Measurements from ENCODE around the gene ALX4. TPM values are rescaled to one million over a fixed set of nuclear protein-coding genes. Genes with fewer than 3 reads are reported as not detected.

The ALX4 gene
- total RNA-seq, result not detected in 2 replicates

DNA sequence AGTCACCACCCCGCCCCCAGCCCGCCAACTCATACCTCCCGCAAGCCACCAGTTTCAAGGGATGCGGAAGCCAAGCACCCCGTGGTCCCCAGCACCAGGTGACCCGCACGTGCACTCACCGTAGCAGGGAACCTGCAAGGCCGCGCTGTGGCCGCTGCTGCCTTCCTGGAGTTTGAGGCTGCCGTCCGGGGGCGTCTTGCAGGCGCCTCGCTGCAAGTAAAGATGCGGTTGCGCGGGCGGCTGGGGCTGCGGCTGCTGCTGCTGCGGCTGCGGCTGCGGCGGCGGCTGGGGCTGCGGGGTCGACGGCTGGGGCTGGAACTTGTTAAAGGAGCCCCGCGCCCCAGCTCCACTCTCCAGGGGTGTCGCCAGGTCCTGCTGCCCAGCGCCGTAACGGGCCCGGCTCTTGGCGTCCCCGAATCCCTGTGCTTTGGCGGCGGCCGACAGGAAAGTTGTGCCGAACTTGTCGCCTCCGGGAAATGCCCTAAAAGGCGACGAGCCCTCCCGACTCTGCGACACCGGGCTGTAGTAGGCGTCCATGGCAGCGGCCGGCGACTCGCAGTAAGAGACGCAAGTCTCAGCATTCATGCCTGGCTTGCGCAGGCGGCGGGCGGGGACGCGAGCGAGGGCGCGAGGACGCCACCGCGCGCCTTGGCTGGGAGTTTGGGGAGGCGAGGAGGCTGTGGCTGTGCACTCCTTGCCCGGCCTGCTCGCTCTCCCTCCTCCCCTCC, at the start of gene ALX4:
ALX4 (minus strand) TSS at position 662 of the 728 bp plus-strand sequence; CDS start at position 585, 77 bp downstream.
- DNase-seq (ENCODE audit: low read depth), result no peak
- TF ChIP-seq, protein P1, sequence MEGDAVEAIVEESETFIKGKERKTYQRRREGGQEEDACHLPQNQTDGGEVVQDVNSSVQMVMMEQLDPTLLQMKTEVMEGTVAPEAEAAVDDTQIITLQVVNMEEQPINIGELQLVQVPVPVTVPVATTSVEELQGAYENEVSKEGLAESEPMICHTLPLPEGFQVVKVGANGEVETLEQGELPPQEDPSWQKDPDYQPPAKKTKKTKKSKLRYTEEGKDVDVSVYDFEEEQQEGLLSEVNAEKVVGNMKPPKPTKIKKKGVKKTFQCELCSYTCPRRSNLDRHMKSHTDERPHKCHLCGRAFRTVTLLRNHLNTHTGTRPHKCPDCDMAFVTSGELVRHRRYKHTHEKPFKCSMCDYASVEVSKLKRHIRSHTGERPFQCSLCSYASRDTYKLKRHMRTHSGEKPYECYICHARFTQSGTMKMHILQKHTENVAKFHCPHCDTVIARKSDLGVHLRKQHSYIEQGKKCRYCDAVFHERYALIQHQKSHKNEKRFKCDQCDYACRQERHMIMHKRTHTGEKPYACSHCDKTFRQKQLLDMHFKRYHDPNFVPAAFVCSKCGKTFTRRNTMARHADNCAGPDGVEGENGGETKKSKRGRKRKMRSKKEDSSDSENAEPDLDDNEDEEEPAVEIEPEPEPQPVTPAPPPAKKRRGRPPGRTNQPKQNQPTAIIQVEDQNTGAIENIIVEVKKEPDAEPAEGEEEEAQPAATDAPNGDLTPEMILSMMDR (IDR thresholded peaks at IDR 0.05; ENCODE audit: insufficient read depth, low read depth, low read length), result no peak
- H3K4me3 ChIP-seq (ENCODE audit: low read depth, low read length), result peak within 1 kb of the TSS; percentile 32

DNA sequence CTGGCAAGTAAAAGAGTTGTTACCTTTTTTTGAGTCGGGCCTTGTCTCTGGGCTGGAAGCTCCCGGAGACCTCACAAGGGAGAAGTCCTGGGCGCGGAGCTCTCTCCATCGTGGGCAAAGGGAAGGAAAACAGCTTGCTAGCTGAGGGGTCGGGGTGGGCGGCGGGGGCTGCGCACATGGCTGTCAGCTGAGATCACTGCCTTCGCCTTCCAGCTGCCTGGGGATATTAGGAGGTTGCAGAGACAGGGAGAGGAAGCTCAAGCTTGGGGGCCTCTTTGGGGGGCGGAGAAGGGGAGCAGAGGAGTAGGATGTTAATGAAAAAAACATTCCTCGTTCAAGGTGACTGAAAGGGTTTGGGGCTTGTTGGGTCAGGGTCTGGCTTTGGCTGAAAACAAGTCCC, 49.2 kb upstream of the ALX4 start:
- no peak for DNase-seq (ENCODE audit: low read depth)
- TF ChIP-seq, protein P1 (IDR thresholded peaks at IDR 0.05; ENCODE audit: insufficient read depth, low read depth, low read length), result no peak
- no peak overlapping the region for H3K4me3 ChIP-seq (ENCODE audit: low read depth, low read length)

DNA sequence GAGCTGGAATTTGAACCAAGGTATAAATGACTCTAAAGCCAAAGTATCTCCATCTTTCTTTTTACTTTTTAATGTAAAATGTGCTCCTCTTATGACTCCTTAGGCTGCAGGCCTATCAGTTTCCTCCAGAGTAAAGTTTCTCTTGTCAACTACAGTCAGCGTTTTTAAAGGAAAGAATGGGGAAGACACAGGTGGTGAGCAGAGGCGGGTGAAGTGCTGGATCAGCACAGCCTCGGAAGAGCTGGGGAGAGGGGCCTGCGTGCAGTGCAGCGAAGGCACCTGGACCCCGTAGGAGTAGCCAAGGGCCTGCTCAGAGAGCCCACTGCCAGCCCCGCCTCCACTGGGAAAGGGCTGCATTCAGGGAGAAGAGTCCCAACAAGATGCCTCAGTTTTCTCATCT, 48.8 kb upstream of the ALX4 start:
- no peak overlapping the region for H3K4me3 ChIP-seq (ENCODE audit: low read depth, low read length)
- TF ChIP-seq, protein P1 (IDR thresholded peaks at IDR 0.05; ENCODE audit: insufficient read depth, low read depth, low read length), result no peak
- no peak for DNase-seq (ENCODE audit: low read depth)

DNA sequence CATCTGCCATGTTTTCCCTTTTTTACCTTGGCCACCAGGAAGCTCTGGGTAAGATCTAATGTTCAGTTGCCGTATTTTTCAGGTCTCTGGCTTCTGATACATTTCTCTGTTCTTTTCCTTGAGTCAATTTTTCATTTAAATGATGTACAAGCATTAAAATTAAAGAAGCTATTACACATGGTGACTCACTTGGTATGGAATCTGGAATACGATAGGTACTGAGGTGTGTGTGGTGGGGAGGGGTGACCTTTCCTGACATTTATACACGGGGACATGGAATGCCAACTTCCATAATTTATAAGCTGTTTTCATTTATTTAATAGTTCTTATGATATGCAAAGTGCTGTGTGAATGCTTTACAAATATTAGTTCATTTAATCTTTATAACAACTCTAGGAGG, 47.8 kb upstream of the ALX4 start:
- H3K4me3 ChIP-seq (ENCODE audit: low read depth, low read length), result no peak overlapping the region
- TF ChIP-seq, protein P1 (IDR thresholded peaks at IDR 0.05; ENCODE audit: insufficient read depth, low read depth, low read length), result no peak
- no peak for DNase-seq (ENCODE audit: low read depth)

DNA sequence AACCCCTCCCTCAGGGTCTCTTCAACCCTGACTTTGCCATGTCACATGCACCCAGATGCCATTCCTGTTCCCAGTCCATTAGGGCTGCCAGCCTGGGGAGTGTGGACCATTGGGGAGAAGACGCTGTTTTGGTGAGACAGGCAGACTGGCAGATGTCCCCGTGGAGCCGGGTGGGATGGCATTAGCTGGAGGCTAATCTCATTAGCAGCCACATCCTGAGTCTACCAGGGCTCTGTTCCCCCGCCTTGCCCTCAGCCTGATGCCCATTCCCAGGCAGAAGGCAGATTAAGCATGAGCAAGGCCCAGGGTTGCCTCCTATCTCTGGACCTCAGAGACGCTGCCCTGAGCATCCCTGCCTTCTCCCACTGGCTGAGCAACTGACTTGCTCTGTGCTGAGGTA, 46.4 kb upstream of the ALX4 start:
- TF ChIP-seq, protein P1 (IDR thresholded peaks at IDR 0.05; ENCODE audit: insufficient read depth, low read depth, low read length), result no peak
- DNase-seq (ENCODE audit: low read depth), result no peak
- no peak overlapping the region for H3K4me3 ChIP-seq (ENCODE audit: low read depth, low read length)

DNA sequence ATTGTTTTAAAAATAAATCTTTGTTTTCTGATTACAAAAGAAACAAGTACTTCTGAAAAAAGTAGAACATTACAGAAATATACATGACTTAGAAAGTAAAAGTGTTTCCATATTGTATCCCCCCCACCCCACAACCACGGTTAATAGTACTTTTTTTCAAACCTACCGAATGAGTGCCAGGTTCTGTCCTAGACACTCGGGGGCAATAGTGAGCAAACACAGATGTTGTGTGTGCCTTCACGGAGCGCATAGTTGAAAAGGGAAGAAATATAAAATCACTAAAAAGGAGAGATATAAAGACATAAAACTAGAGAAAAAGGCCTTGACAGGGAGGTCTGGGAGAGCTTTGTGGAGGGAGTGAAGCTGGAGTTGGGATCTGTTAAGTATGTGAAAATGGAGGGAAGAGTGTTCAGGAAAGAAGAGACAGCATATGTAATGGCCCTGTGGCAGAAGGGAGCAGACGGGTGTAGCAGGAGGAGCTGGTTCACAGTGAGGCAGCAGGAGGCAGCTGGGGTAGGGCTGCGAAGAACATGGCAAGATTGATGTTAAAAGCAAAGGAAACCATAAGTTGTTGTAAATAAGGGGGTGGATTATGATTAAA, 42.1 kb upstream of the ALX4 start:
- TF ChIP-seq, protein P1 (IDR thresholded peaks at IDR 0.05; ENCODE audit: insufficient read depth, low read depth, low read length), result peak; percentile 26
- no peak overlapping the region for H3K4me3 ChIP-seq (ENCODE audit: low read depth, low read length)
- no peak for DNase-seq (ENCODE audit: low read depth)
